OCI-LY7 (cell line): ENCODE measurements around the gene CDHR1. TPM values are rescaled to one million over a fixed set of nuclear protein-coding genes. Genes with fewer than 3 reads are reported as not detected.

Experiments
- BruUV-seq: library from RNA; stranded (reverse); fragments of 400-500 nt; replicated peaks from 2 replicates; lab custom pipeline; 2021; lab: Mats Ljungman, UMichigan
- CTCF ChIA-PET: fragments of 300-600 bp; sonication (Branson Sonifier 250); formaldehyde crosslinking; loops from one replicate; lab custom pipeline; 2022; ENCODE audit warnings: antibody characterized with exemption; ENCODE audit not compliant: unreplicated experiment; lab: Charles Lee
- POLR2A ChIA-PET: fragments of 300-600 bp; sonication (Branson Sonifier 250); formaldehyde crosslinking; loops from one replicate; lab custom pipeline; 2022; ENCODE audit warnings: antibody characterized with exemption; lab: Charles Lee
- DNase-seq: peaks from one replicate; pipeline ENCODE4 v3.0.0-alpha.2; 2015; ENCODE audit warnings: low spot score
- H2AFZ ChIP-seq: fragments of 200-600 bp; sonication (generic), shearing (Covaris generic); 2 replicates; pipeline ENCODE4 v1.6.1; 2014; ENCODE audit warnings: mild to moderate bottlenecking, antibody characterized with exemption, low read length, moderate library complexity
- H3K27ac ChIP-seq: fragments of 200-600 bp; sonication (generic); 2 replicates; pipeline ENCODE4 v1.5.1; 2014; ENCODE audit warnings: mixed run types, low read depth, mild to moderate bottlenecking, moderate library complexity, low read length, inconsistent platforms; ENCODE audit not compliant: poor library complexity, severe bottlenecking
- H3K36me3 ChIP-seq: fragments of 200-600 bp; sonication (generic); 2 replicates; pipeline ENCODE4 v1.6.1; 2014; ENCODE audit warnings: mild to moderate bottlenecking, antibody characterized with exemption, low read length, moderate library complexity, mixed read lengths; ENCODE audit not compliant: insufficient read depth
- H3K4me1 ChIP-seq: fragments of 200-600 bp; sonication (generic); 2 replicates; pipeline ENCODE4 v1.5.1; 2014; ENCODE audit warnings: mild to moderate bottlenecking, low read length; ENCODE audit not compliant: insufficient read depth, poor library complexity, severe bottlenecking
- H3K4me2 ChIP-seq: fragments of 200-600 bp; sonication (generic); 2 replicates; pipeline ENCODE4 v1.6.1; 2014; ENCODE audit warnings: mild to moderate bottlenecking, low read length
- H3K4me3 ChIP-seq: fragments of 200-600 bp; sonication (generic); 2 replicates; pipeline ENCODE4 v1.5.1; 2014; ENCODE audit warnings: mild to moderate bottlenecking, low read depth, low read length; ENCODE audit not compliant: poor library complexity, severe bottlenecking
- H3K79me2 ChIP-seq: fragments of 200-600 bp; sonication (generic); 2 replicates; pipeline ENCODE4 v1.6.1; 2016; ENCODE audit warnings: low read depth, mild to moderate bottlenecking, low read length, moderate library complexity, mixed read lengths; ENCODE audit not compliant: insufficient read depth
- H3K9me2 ChIP-seq: fragments of 200-600 bp; sonication (generic); 2 replicates; pipeline ENCODE4 v1.6.1; 2016; ENCODE audit warnings: mild to moderate bottlenecking, low read length, mixed read lengths; ENCODE audit not compliant: insufficient read depth
- H3K9me3 ChIP-seq: fragments of 200-600 bp; sonication (generic); 2 replicates; pipeline ENCODE4 v1.6.1; 2014; ENCODE audit warnings: mild to moderate bottlenecking, mixed run types, low read length, mixed read lengths
- H4K20me1 ChIP-seq: fragments of 200-600 bp; sonication (generic); 2 replicates; pipeline ENCODE4 v1.6.1; 2014; ENCODE audit warnings: mild to moderate bottlenecking, antibody characterized with exemption, low read length, moderate library complexity, mixed read lengths; ENCODE audit not compliant: insufficient read depth
- CTCF ChIP-seq: fragments of 200-600 bp; sonication (generic); conservative IDR thresholded peaks from 2 replicates; pipeline ENCODE4 v1.5.1; 2014; ENCODE audit warnings: mild to moderate bottlenecking, antibody characterized with exemption, low read length, moderate library complexity, mixed read lengths
- EZH2phosphoT487 ChIP-seq: fragments of 200-600 bp; sonication (generic); IDR thresholded peaks from 2 replicates; pipeline ENCODE4 v1.6.1; 2018; ENCODE audit warnings: low read depth, borderline replicate concordance, mild to moderate bottlenecking, mixed run types, antibody characterized with exemption, low read length, moderate library complexity, mixed read lengths
- intact Hi-C: fragments of 100-400 bp; cut with micrococcal nuclease; formaldehyde crosslinking; loops from one replicate; pipeline ENCODE4 v1.10.0; 2022; ENCODE audit not compliant: unreplicated experiment
- total RNA-seq, 2 experiments: library from RNA; depleted of rRNA in 1 of 2; stranded (reverse); fragments of >200 nt in 1 of 2; shearing (Covaris generic) in 1 of 2; gene quantifications; 2 replicates each; pipeline ENCODE4 v1.2.3, GENCODE V29; 2014 to 2022

The CDHR1 gene
- total RNA-seq, 2 experiments from 2014 or later: not detected

DNA sequence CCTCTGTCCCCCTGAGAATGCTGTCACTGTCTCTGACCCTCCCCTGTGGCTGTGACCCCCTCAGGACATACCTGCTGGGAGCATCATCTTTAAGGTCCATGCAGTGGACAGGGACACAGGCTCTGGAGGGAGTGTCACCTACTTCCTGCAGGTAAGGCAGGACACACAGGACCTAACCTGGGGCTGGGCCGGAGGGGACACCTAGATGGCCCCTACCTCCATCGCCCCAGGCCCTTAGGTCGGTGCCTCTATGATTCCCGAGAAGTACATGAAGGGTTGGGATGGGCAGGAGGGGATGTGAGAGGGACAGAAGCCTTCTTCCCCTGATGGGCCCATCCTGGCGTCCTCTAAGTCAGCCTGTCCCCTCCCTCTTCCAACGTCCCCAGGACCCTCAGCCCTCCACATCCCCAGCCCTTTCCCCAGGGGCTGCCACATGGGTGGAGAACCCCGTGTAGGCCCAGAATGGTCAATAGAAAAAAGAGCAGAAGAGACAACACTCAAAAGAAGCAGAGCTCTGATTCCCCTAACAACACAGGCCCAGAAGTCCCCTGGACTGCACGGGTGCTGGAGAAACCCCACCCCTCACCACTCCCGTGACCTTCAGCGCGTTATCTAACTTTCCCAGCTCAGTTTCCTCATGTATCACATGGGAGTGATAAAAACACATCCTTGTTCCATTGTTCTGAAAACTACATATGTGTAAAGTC, 6.4 kb downstream of the CDHR1 start:
- BruUV-seq: no TSS peak
- Histone ChIP-seq H2AFZ (no peak overlapping the region), H3K4me3 (no peak overlapping the region), H3K36me3 (no peaks in the 10 kb centered on the region), H3K9me3 (no peaks in the 10 kb centered on the region), H4K20me1 (no peaks in the 10 kb centered on the region), H3K9me2 (no peaks in the 10 kb centered on the region), H3K27ac (no peak overlapping the region), H3K4me1 (no peaks in the 10 kb centered on the region), H3K4me2 (no peak overlapping the region), H3K79me2 (no peaks in the 10 kb centered on the region)
- ChIA-PET CTCF (no interaction called here), POLR2A (no interaction called here)
- intact Hi-C loops: no loop called here
- TF ChIP-seq CTCF: no peak
- TF ChIP-seq EZH2phosphoT487: no peak
- DNase-seq: no peak

GRCh38 chr10:84201244-84201606, 6.9 kb downstream of the CDHR1 start:
- Histone ChIP-seq H4K20me1 (no peaks in the 10 kb centered on the region), H3K4me1 (no peaks in the 10 kb centered on the region), H3K9me3 (no peaks in the 10 kb centered on the region), H2AFZ (no peak overlapping the region), H3K9me2 (no peaks in the 10 kb centered on the region), H3K4me3 (no peak overlapping the region), H3K27ac (no peak overlapping the region), H3K4me2 (no peak overlapping the region), H3K79me2 (no peaks in the 10 kb centered on the region), H3K36me3 (no peaks in the 10 kb centered on the region)
- intact Hi-C loops: no loop called here
- POLR2A ChIA-PET: no interaction called here
- no TSS peak for BruUV-seq
- DNase-seq: no peak
- CTCF ChIA-PET: no interaction called here
- TF ChIP-seq EZH2phosphoT487: no peak
- TF ChIP-seq CTCF: no peak

GRCh38 chr10:84201682-84202081, 7.3 kb downstream of the CDHR1 start:
- no peak overlapping the region for H3K27ac ChIP-seq
- ChIA-PET CTCF (interaction anchor here (1.2 kb wide), 1 partner anchor 35 kb away, joined by 3 read pairs; no protein-coding TSS in a partner anchor), POLR2A (no interaction called here)
- no peaks in the 10 kb centered on the region for H4K20me1 ChIP-seq
- no peaks in the 10 kb centered on the region for H3K4me1 ChIP-seq
- BruUV-seq: no TSS peak
- H3K9me3 ChIP-seq: no peaks in the 10 kb centered on the region
- no peaks in the 10 kb centered on the region for H3K79me2 ChIP-seq
- no peak overlapping the region for H3K4me3 ChIP-seq
- intact Hi-C loops: no loop called here
- TF ChIP-seq EZH2phosphoT487 (no peak), CTCF (no peak)
- H3K36me3 ChIP-seq: no peaks in the 10 kb centered on the region
- no peak for DNase-seq
- no peaks in the 10 kb centered on the region for H3K9me2 ChIP-seq
- no peak overlapping the region for H3K4me2 ChIP-seq
- H2AFZ ChIP-seq: no peak overlapping the region
